MCF 10A (cell line): ENCODE measurements around the gene NAALADL2. TPM values are rescaled to one million over a fixed set of nuclear protein-coding genes. Genes with fewer than 3 reads are reported as not detected.
A peak's percentile ranks its signal among the peaks of the same experiment; 100 is the strongest.

Source experiments
- BruUV-seq: library from RNA; stranded (reverse); fragments of 400-500 nt; replicated peaks from 2 replicates; lab custom pipeline; 2021; lab: Mats Ljungman, UMichigan
- CTCF ChIA-PET: fragments of 300-600 bp; sonication (Branson Sonifier 250); formaldehyde crosslinking; extraction: SDS; loops from one replicate; lab custom pipeline; 2021; ENCODE audit warnings: antibody characterized with exemption, inconsistent platforms; lab: Yijun Ruan, JAX
- POLR2A ChIA-PET: fragments of 300-600, 350-650 bp; sonication (Branson Sonifier 250); formaldehyde crosslinking; extraction: SDS; loops from one replicate; lab custom pipeline; 2020; ENCODE audit warnings: antibody characterized with exemption, inconsistent platforms; lab: Yijun Ruan, JAX
- DNase-seq: peaks from one replicate; pipeline ENCODE4 v3.0.0-alpha.2; 2018; ENCODE audit not compliant: unreplicated experiment
- H3K27ac Mint-ChIP-seq: one replicate; pipeline ENCODE4 v1.8.0; 2022; ENCODE audit warnings: mild to moderate bottlenecking, low read depth, mixed read lengths; ENCODE audit not compliant: unreplicated experiment
- H3K27me3 Mint-ChIP-seq: one replicate; pipeline ENCODE4 v1.8.0; 2022; ENCODE audit warnings: mixed read lengths; ENCODE audit not compliant: insufficient read depth, unreplicated experiment
- H3K36me3 Mint-ChIP-seq: one replicate; pipeline ENCODE4 v1.8.0; 2022; ENCODE audit warnings: mild to moderate bottlenecking, moderate library complexity, mixed read lengths; ENCODE audit not compliant: insufficient read depth, unreplicated experiment
- H3K4me1 Mint-ChIP-seq: one replicate; pipeline ENCODE4 v1.8.0; 2022; ENCODE audit warnings: mixed read lengths; ENCODE audit not compliant: insufficient read depth, unreplicated experiment
- H3K4me3 Mint-ChIP-seq: one replicate; pipeline ENCODE4 v1.8.0; 2022; ENCODE audit warnings: mild to moderate bottlenecking, moderate library complexity, mixed read lengths; ENCODE audit not compliant: unreplicated experiment
- H3K9me3 Mint-ChIP-seq: one replicate; pipeline ENCODE4 v1.8.0; 2022; ENCODE audit warnings: mixed read lengths; ENCODE audit not compliant: unreplicated experiment
- intact Hi-C: fragments of 100-400 bp; cut with micrococcal nuclease; formaldehyde crosslinking; loops from 2 replicates; pipeline ENCODE4 v1.14.1; 2022
- total RNA-seq: library from RNA; stranded (reverse); gene quantifications from 2 replicates; pipeline ENCODE4 v1.2.3, GENCODE V29; 2022
- TF ChIP-seq, protein P1 (sequence below): fragments of 200-600 bp; IDR thresholded peaks from one replicate; pipeline ENCODE4 v1.8.0; 2022; ENCODE audit warnings: antibody characterized with exemption, mild to moderate bottlenecking; ENCODE audit not compliant: unreplicated experiment

Gene NAALADL2
- total RNA-seq, 1 experiment from 2014 or later = 4.2 TPM

DNA sequence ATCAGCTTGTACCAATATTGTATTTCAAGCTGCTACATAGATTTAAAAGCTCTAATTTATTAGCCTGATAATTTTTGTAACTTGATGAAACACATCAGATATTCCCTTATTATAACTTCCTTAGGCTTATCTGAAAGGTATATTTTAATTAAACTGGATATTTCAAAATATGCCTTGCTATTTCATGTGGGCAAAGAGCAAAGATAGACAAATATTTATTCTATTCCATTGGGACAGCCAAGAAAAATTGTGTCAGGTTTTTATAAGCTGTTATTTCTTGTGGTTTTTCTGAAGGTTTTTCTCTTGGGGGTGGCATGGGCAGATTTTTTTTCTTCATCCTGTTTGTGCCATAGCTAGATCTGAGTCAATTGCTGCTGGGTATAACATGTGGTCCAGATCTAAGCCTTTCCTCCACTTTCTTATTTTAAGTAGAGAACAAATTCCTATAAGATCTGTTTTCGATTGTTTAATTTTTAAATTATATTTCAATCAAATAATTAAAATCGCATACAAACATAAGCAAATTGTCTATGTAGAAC lies 249.5 kb downstream of the NAALADL2 start:
- peaks cover 6% of the 10 kb centered on the region for H3K4me1 Mint-ChIP-seq
- no TSS peak for BruUV-seq
- ChIA-PET CTCF (interaction anchor here (0.6 to 0.7 kb wide), 3 partner anchors 76 to 788 kb away, joined by 3 read pairs; no protein-coding TSS in a partner anchor), POLR2A (interaction anchor here (0.8 kb wide), 1 partner anchor 11 kb away, joined by 3 read pairs; no protein-coding TSS in a partner anchor)
- TF ChIP-seq, protein P1, sequence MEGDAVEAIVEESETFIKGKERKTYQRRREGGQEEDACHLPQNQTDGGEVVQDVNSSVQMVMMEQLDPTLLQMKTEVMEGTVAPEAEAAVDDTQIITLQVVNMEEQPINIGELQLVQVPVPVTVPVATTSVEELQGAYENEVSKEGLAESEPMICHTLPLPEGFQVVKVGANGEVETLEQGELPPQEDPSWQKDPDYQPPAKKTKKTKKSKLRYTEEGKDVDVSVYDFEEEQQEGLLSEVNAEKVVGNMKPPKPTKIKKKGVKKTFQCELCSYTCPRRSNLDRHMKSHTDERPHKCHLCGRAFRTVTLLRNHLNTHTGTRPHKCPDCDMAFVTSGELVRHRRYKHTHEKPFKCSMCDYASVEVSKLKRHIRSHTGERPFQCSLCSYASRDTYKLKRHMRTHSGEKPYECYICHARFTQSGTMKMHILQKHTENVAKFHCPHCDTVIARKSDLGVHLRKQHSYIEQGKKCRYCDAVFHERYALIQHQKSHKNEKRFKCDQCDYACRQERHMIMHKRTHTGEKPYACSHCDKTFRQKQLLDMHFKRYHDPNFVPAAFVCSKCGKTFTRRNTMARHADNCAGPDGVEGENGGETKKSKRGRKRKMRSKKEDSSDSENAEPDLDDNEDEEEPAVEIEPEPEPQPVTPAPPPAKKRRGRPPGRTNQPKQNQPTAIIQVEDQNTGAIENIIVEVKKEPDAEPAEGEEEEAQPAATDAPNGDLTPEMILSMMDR = no peak
- H3K27me3 Mint-ChIP-seq = no peaks in the 10 kb centered on the region
- no peak overlapping the region for H3K4me3 Mint-ChIP-seq
- H3K36me3 Mint-ChIP-seq = no peaks in the 10 kb centered on the region
- DNase-seq = no peak
- no peaks in the 10 kb centered on the region for H3K9me3 Mint-ChIP-seq
- no peak overlapping the region for H3K27ac Mint-ChIP-seq
- intact Hi-C loops = no loop called here

DNA sequence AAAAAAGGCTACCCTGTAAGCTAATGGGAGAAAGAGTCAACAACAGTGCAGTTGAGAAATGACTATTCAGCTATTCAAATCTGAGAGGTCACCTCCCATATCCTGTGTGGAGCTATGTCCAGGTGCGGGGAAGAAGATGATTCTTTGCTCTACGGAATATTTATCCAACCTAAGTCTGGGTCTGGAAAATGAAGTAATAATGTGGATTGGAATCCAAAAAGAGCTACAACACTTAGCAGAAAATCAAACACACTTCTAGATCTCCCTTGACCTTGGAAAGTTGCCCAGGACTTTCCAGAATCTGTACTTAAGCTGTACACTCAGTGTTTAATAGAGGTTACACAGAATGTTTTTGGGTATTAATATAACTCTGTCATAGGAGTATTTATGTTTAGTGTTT lies 251.9 kb downstream of the NAALADL2 start:
- BruUV-seq = no TSS peak
- peaks cover 6% of the 10 kb centered on the region for H3K4me1 Mint-ChIP-seq
- CTCF ChIA-PET = interaction anchor here (0.5 to 1.1 kb wide), 3 partner anchors 8 to 1743 kb away, joined by 3 to 5 read pairs (median 3); no protein-coding TSS in a partner anchor

GRCh38 chr3:175118382-175118941 lies 259.3 kb downstream of the NAALADL2 start:
- H3K27me3 Mint-ChIP-seq = no peaks in the 10 kb centered on the region
- no peak overlapping the region for H3K4me3 Mint-ChIP-seq
- no peaks in the 10 kb centered on the region for H3K9me3 Mint-ChIP-seq
- CTCF ChIA-PET = interaction anchor here (0.6 to 0.7 kb wide), 2 partner anchors 210 to 1371 kb away, joined by 3 to 4 read pairs; no protein-coding TSS in a partner anchor
- H3K27ac Mint-ChIP-seq = no peak overlapping the region
- H3K4me1 Mint-ChIP-seq = no peaks in the 10 kb centered on the region
- no peak for DNase-seq
- no TSS peak for BruUV-seq
- intact Hi-C loops = no loop called here
- POLR2A ChIA-PET = no interaction called here
- no peaks in the 10 kb centered on the region for H3K36me3 Mint-ChIP-seq
- TF ChIP-seq, protein P1 = no peak

More for the DNA sequence above, 251.9 kb downstream of the NAALADL2 start:
- Mint-ChIP-seq H3K36me3 (no peaks in the 10 kb centered on the region), H3K9me3 (no peaks in the 10 kb centered on the region), H3K27ac (no peak overlapping the region), H3K27me3 (no peaks in the 10 kb centered on the region), H3K4me3 (no peak overlapping the region)
- DNase-seq = peak; percentile 34
- intact Hi-C loops = no loop called here
- POLR2A ChIA-PET = interaction anchor here (0.6 kb wide), 1 partner anchor 199 kb away, joined by 3 read pairs; no protein-coding TSS in a partner anchor
- TF ChIP-seq, protein P1 = no peak

DNA sequence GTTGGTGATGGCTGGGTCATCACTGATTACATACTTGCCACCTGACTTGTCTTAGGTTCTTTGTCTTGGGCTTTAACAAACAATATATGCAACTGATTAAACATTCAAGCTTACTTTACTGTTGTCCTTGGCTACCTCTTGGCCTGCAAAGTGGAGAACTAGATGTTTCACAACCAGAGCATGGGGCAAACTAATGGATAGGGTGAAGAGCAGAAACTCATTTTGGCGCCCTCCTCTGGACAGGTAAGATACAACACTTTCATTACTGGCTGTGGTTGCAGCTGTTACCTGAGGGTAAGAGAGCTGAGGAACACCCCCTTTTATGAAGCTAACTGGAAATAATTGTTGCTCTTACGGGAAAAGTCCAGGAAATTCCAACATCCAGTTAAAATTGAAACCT lies 262.1 kb downstream of the NAALADL2 start:
- POLR2A ChIA-PET = no interaction called here
- no peak overlapping the region for H3K4me3 Mint-ChIP-seq
- CTCF ChIA-PET = interaction anchor here (0.6 to 1.1 kb wide), 7 partner anchors 23 to 1039 kb away, joined by 3 to 6 read pairs (median 3); no protein-coding TSS in a partner anchor
- no peaks in the 10 kb centered on the region for H3K27me3 Mint-ChIP-seq
- no TSS peak for BruUV-seq
- intact Hi-C loops = no loop called here
- H3K9me3 Mint-ChIP-seq = peaks cover 8% of the 10 kb centered on the region
- TF ChIP-seq, protein P1 = peak; percentile 34
- H3K27ac Mint-ChIP-seq = no peak overlapping the region
- no peaks in the 10 kb centered on the region for H3K4me1 Mint-ChIP-seq
- DNase-seq = peak; percentile 44
- H3K36me3 Mint-ChIP-seq = no peaks in the 10 kb centered on the region
